ENCODE data around the gene SLC25A48.

DNA sequence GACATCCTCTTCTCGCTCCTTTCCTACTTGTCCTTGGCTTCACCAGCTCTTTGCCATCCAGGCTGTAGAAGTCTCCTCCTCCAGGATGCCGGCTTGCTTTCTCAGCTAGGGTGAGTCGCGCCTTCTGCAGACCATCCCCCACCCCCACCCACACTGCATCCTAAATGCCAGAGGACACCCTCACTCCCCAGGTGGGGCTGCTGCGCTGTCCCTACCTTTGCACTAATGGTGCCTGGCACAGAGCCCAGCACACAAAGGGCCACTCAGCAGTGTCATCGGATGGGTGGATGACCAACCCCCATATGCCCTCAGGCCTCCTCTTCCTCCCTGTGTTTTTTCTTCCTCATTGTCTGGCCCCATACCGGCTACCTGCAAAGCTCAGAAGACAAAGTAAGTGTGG lies 46.3 kb downstream of the SLC25A48 start:
- no peak for TF ChIP-seq EZH2 (IDR thresholded peaks at IDR 0.05; ENCODE audit: borderline replicate concordance, low read depth, low read length, severe bottlenecking)
- TF ChIP-seq, protein P1, sequence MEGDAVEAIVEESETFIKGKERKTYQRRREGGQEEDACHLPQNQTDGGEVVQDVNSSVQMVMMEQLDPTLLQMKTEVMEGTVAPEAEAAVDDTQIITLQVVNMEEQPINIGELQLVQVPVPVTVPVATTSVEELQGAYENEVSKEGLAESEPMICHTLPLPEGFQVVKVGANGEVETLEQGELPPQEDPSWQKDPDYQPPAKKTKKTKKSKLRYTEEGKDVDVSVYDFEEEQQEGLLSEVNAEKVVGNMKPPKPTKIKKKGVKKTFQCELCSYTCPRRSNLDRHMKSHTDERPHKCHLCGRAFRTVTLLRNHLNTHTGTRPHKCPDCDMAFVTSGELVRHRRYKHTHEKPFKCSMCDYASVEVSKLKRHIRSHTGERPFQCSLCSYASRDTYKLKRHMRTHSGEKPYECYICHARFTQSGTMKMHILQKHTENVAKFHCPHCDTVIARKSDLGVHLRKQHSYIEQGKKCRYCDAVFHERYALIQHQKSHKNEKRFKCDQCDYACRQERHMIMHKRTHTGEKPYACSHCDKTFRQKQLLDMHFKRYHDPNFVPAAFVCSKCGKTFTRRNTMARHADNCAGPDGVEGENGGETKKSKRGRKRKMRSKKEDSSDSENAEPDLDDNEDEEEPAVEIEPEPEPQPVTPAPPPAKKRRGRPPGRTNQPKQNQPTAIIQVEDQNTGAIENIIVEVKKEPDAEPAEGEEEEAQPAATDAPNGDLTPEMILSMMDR (IDR thresholded peaks at IDR 0.05; ENCODE audit: borderline replicate concordance, extremely low read depth, low read length, poor library complexity, severe bottlenecking) = no peak
